ENCODE data around the gene PIGB. TPM values are rescaled to one million over a fixed set of nuclear protein-coding genes. Genes with fewer than 3 reads are reported as not detected.

PIGB gene
- total RNA-seq, 1 donor from 2014 or later, result 12.7 TPM

GRCh38 chr15:55334997-55335396 lies 16.0 kb downstream of the PIGB start:
- no peak for TF ChIP-seq CTCF (IDR thresholded peaks at IDR 0.05; ENCODE audit: unreplicated experiment)
- no peaks in the 10 kb centered on the region for H3K9me3 Mint-ChIP-seq (ENCODE audit: unreplicated experiment)
- H3K36me3 Mint-ChIP-seq (ENCODE audit: low read depth, unreplicated experiment), result peaks cover 5% of the 10 kb centered on the region
- no peaks in the 10 kb centered on the region for H3K27me3 Mint-ChIP-seq (ENCODE audit: unreplicated experiment)
- no peak overlapping the region for H3K27ac Mint-ChIP-seq (ENCODE audit: unreplicated experiment)
- H3K4me1 Mint-ChIP-seq (ENCODE audit: unreplicated experiment), result no peaks in the 10 kb centered on the region
- H3K4me3 Mint-ChIP-seq (ENCODE audit: unreplicated experiment), result no peak overlapping the region
- DNase-seq (ENCODE audit: low spot score), result no peak

GRCh38 chr15:55337160-55337559 lies 18.1 kb downstream of the PIGB start:
- TF ChIP-seq CTCF (IDR thresholded peaks at IDR 0.05; ENCODE audit: unreplicated experiment), result no peak
- no peak for DNase-seq (ENCODE audit: low spot score)
- no peak overlapping the region for H3K4me3 Mint-ChIP-seq (ENCODE audit: unreplicated experiment)

DNA sequence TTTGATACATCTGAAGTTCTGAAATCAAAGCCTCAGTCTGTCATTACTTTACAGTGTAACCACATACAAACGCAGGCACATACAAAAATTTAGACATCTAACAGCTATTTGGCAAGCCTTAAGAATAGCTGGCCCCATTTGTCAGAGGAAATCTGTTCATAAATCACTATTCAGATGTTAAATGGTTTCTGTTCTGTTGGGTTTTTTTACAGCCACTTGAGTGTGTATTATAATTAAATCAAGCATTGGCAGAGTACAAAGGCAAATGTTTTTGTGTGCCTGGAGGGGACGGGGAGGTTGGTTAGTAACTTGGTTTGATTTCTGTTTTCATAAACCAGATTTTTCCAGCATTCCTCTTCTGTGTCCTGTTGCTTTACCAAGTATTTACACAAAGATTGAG lies 24.1 kb downstream of the PIGB start:
- peaks cover 3% of the 10 kb centered on the region for H3K4me1 Mint-ChIP-seq (ENCODE audit: unreplicated experiment)
- H3K4me3 Mint-ChIP-seq (ENCODE audit: unreplicated experiment), result no peak overlapping the region
- no peak for DNase-seq (ENCODE audit: low spot score)
- no peaks in the 10 kb centered on the region for H3K27me3 Mint-ChIP-seq (ENCODE audit: unreplicated experiment)
- H3K36me3 Mint-ChIP-seq (ENCODE audit: low read depth, unreplicated experiment), result peaks cover 5% of the 10 kb centered on the region
- TF ChIP-seq CTCF (IDR thresholded peaks at IDR 0.05; ENCODE audit: unreplicated experiment), result no peak
- no peak overlapping the region for H3K27ac Mint-ChIP-seq (ENCODE audit: unreplicated experiment)
- H3K9me3 Mint-ChIP-seq (ENCODE audit: unreplicated experiment), result no peaks in the 10 kb centered on the region

More at GRCh38 chr15:55337160-55337559, 18.1 kb downstream of the PIGB start:
- no peaks in the 10 kb centered on the region for H3K27me3 Mint-ChIP-seq (ENCODE audit: unreplicated experiment)
- H3K9me3 Mint-ChIP-seq (ENCODE audit: unreplicated experiment), result no peaks in the 10 kb centered on the region
- H3K4me1 Mint-ChIP-seq (ENCODE audit: unreplicated experiment), result no peaks in the 10 kb centered on the region
- H3K27ac Mint-ChIP-seq (ENCODE audit: unreplicated experiment), result no peak overlapping the region
- peaks cover 5% of the 10 kb centered on the region for H3K36me3 Mint-ChIP-seq (ENCODE audit: low read depth, unreplicated experiment)

- Mint-ChIP-seq H3K9me3 (ENCODE audit: unreplicated experiment) (no peaks in the 10 kb centered on the region), H3K4me1 (ENCODE audit: unreplicated experiment) (peaks cover 3% of the 10 kb centered on the region), H3K36me3 (ENCODE audit: low read depth, unreplicated experiment) (peaks cover 4% of the 10 kb centered on the region), H3K4me3 (ENCODE audit: unreplicated experiment) (no peak overlapping the region), H3K27me3 (ENCODE audit: unreplicated experiment) (no peaks in the 10 kb centered on the region), H3K27ac (ENCODE audit: unreplicated experiment) (peak overlapping the region; percentile 48)
- DNase-seq (ENCODE audit: low spot score), result no peak
- no peak for TF ChIP-seq CTCF (IDR thresholded peaks at IDR 0.05; ENCODE audit: unreplicated experiment)
Observed at GRCh38 chr15:55344206-55344605, 25.2 kb downstream of the PIGB start.

DNA sequence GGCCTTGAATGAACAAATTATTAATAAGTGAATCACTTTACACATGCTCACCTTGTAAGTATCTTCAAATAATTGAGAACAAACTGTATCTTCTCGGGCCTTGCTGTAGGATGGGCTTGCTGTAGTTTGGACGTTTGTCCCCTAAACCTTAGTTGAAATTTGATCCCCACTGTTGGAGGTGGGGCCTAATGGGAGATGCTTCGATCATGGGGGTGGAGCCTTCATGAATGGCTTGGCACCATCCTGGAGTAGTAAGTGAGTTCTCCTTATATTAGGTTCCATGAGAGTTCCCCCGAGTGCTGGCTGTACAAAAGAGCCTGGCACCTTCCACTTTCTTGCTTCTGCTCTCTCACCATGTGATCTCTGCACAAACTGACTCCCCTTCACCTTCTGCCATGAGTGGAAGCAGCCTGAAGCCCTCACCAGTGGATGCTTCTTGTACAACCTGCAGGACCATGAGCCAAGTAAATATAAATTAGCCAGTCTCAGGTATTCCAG lies 29.3 kb downstream of the PIGB start:
- H3K4me1 Mint-ChIP-seq (ENCODE audit: unreplicated experiment), result peaks cover 3% of the 10 kb centered on the region
- DNase-seq (ENCODE audit: low spot score), result no peak
- H3K27ac Mint-ChIP-seq (ENCODE audit: unreplicated experiment), result no peak overlapping the region
- no peaks in the 10 kb centered on the region for H3K9me3 Mint-ChIP-seq (ENCODE audit: unreplicated experiment)
- H3K36me3 Mint-ChIP-seq (ENCODE audit: low read depth, unreplicated experiment), result peaks cover 4% of the 10 kb centered on the region
- no peak overlapping the region for H3K4me3 Mint-ChIP-seq (ENCODE audit: unreplicated experiment)
- no peak for TF ChIP-seq CTCF (IDR thresholded peaks at IDR 0.05; ENCODE audit: unreplicated experiment)
- no peaks in the 10 kb centered on the region for H3K27me3 Mint-ChIP-seq (ENCODE audit: unreplicated experiment)
